Adrenal gland (tissue), 12 donors: ENCODE measurements around the gene KRTAP1-1. TPM values are rescaled to one million over a fixed set of nuclear protein-coding genes. Genes with fewer than 3 reads are reported as not detected.
"Not testable (repeated sequence)": the region's sequence is repeated elsewhere in the genome, so short reads cannot be mapped to it uniquely, and the experiment has no call there.

ENCODE experiments used
- DNase-seq, 7 donors: peaks; one replicate each; pipeline ENCODE4 v3.0.0-alpha.2; 2019 to 2020
- H3K27ac ChIP-seq, 5 donors: fragments of 200-600 bp; sonication (generic) in 4 of 5; 1 replicate in 3 of 5; 2 replicates in 2 of 5; pipeline versions ENCODE4 v1.5.1 to v1.8.0; 2016 to 2020; ENCODE audit warnings: mild to moderate bottlenecking in 1 of 5
- H3K27me3 ChIP-seq: fragments of 200-600 bp; 2 replicates; pipeline ENCODE4 v1.8.0; 2021
- H3K36me3 ChIP-seq, 2 donors: fragments of 200-600 bp; replicated peaks in 1 of 2; 1 replicate in 1 of 2; 2 replicates in 1 of 2; pipeline versions ENCODE4 v1.5.1 to v1.8.0; 2018 to 2022
- H3K4me1 ChIP-seq, 2 donors: fragments of 200-600 bp; replicated peaks in 1 of 2; 1 replicate in 1 of 2; 2 replicates in 1 of 2; pipeline versions ENCODE4 v1.5.1 to v1.8.0; 2018 to 2021
- H3K4me3 ChIP-seq, 4 donors: fragments of 200-600 bp; sonication (generic) in 3 of 4; one replicate each; pipeline ENCODE4 v1.5.1; 2016 to 2018
- H3K9me3 ChIP-seq, 3 donors: fragments of 200-600 bp; sonication (generic) in 1 of 3; replicated peaks in 1 of 3; 1 replicate in 2 of 3; 2 replicates in 1 of 3; pipeline versions ENCODE4 v1.5.1 to v1.8.0; 2016 to 2021
- POLR2A ChIP-seq, 2 donors: fragments of 450-650 bp; IDR thresholded peaks; one replicate each; pipeline ENCODE4 v1.6.1; 2017; ENCODE audit warnings: antibody characterized with exemption in 2 of 2, mild to moderate bottlenecking in 2 of 2, moderate library complexity in 1 of 2
- WGBS, 4 donors: extraction: QIAGEN DNeasy Blood & Tissue Kit in 2 of 4; methylation state at CpG; one replicate each; pipeline versions ENCODE4 v1.1.5 to v1.1.7; 2013 to 2017; 5-methylcytosine and 5-hydroxymethylcytosine counted together
- intact Hi-C, 2 donors: fragments of 100-400 bp; cut with DNase I; formaldehyde crosslinking; loops; one replicate each; pipeline versions ENCODE4 v1.14.1 to v1.15.0; 2022 to 2023
- polyA plus RNA-seq, 3 donors: library from polyadenylated mRNA; stranded (reverse); fragments of 200-250 nt in 2 of 3; fragments of 350-450 nt in 1 of 3; fragmentation: Illumina TruSeq in 1 of 3; extraction: RNeasy Lipid Tissue Mini Kit (QIAGEN cat#74804) in 1 of 3; gene quantifications; one replicate each; pipeline ENCODE4 v1.2.3, GENCODE V29; 2013 to 2014
- total RNA-seq, 9 donors: library from RNA; depleted of rRNA in 4 of 9; stranded (reverse); fragments of >200 nt in 4 of 9; fragments of 120-200 nt in 1 of 9; fragmentation: NEBNext Ultra II Directional in 1 of 9; extraction: Animal tissue kit (Norgen Biotek cat#: 25700) in 1 of 9; gene quantifications; one replicate each; pipeline versions ENCODE4 v1.1.0 to v1.2.4, GENCODE V29; 2013 to 2023
- TF ChIP-seq, protein P1 (sequence below), 6 experiments: fragments of 450-650 bp in 4 of 6; fragments of 200-600 bp in 2 of 6; sonication (generic) in 1 of 6; IDR thresholded peaks; 1 replicate in 5 of 6; 2 replicates in 1 of 6; pipeline versions ENCODE4 v1.5.1 to v1.8.0; 2016 to 2021; ENCODE audit warnings: antibody characterized with exemption in 6 of 6, mild to moderate bottlenecking in 2 of 6, moderate library complexity in 1 of 6
- donor health status: healthy with polysubstance abuse.
- donor health status: Bipolar disorder and iron deficiency.
- donor health status: DM: yes; HTN: yes; CAD: no.
- donor health status: DM: no; HTN: no; CAD: no.
- donor health status: DM: no; HTN: no; CAD: no.
- donor health status: DM: yes; HTN: yes; CAD: no.

The KRTAP1-1 gene
- total and polyA plus RNA-seq, 12 donors: not detected

DNA sequence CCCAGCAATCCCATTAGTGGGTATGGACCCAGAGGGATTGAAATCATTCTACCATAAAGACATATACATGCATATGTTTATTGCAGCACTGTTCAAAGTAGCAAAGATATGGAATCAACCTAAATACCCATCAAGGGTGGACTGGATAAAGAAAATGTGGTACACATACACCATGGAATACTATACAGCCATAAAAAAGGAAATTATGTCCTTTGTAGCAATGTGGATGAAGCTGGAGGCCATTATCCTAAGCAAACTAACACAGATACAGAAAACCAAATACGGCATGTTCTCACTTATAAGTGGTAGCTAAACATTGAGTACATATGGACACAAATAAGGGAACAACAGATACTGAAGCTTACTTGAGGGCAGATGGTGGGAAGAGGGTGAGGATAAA is 16.3 kb upstream of the KRTAP1-1 start:
- Histone ChIP-seq H3K4me3 (no peak overlapping the region), H3K4me1 (no peaks in the 10 kb centered on the region), H3K36me3 (no peaks in the 10 kb centered on the region), H3K27ac (no peak overlapping the region), H3K9me3 (no peaks in the 10 kb centered on the region), H3K27me3 (no peaks in the 10 kb centered on the region)
- intact Hi-C loops: no loop called here
- 91 to 97% (median 92%) methylated on average over 1 of the region's 1 CpG for WGBS, 4 donors
- DNase-seq: no peak
- TF ChIP-seq, protein P1, sequence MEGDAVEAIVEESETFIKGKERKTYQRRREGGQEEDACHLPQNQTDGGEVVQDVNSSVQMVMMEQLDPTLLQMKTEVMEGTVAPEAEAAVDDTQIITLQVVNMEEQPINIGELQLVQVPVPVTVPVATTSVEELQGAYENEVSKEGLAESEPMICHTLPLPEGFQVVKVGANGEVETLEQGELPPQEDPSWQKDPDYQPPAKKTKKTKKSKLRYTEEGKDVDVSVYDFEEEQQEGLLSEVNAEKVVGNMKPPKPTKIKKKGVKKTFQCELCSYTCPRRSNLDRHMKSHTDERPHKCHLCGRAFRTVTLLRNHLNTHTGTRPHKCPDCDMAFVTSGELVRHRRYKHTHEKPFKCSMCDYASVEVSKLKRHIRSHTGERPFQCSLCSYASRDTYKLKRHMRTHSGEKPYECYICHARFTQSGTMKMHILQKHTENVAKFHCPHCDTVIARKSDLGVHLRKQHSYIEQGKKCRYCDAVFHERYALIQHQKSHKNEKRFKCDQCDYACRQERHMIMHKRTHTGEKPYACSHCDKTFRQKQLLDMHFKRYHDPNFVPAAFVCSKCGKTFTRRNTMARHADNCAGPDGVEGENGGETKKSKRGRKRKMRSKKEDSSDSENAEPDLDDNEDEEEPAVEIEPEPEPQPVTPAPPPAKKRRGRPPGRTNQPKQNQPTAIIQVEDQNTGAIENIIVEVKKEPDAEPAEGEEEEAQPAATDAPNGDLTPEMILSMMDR (IDR thresholded peaks at IDR 0.05): no peak
- no peak for TF ChIP-seq POLR2A (IDR thresholded peaks at IDR 0.05)

DNA sequence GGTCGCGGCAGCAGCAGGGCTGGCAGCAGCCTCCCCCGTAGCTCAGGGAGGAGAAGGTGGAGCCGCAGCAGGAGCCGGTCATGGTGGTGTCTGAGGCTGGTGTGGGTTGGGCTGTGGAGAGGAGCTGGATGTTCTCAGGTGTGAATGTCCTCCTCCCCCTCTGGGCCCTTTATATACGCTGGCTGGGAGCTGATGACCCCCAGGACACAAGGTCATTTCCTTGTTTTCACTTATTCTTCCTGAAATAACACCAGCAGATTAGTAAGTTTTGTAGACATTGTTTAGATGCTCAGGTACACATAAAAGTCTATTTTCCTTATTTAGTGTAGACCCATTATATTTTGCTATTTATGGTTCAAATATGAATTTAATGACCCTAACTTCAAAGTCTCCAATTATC is 13.9 kb upstream of the KRTAP1-1 start, which contains the start of gene KRTAP2-2:
Gene KRTAP2-2 (minus strand): TSS at position 101 of the 400 bp plus-strand sequence. CDS start 19 bp downstream, at position 82.
- H3K4me1 ChIP-seq, DNase-seq, intact Hi-C loops, H3K9me3 ChIP-seq, H3K4me3 ChIP-seq, H3K27ac ChIP-seq, H3K36me3 ChIP-seq, H3K27me3 ChIP-seq: not testable (repeated sequence)
- 33 to 58% (median 54%) methylated on average over 1 of the region's 6 CpGs for WGBS, 4 donors

DNA sequence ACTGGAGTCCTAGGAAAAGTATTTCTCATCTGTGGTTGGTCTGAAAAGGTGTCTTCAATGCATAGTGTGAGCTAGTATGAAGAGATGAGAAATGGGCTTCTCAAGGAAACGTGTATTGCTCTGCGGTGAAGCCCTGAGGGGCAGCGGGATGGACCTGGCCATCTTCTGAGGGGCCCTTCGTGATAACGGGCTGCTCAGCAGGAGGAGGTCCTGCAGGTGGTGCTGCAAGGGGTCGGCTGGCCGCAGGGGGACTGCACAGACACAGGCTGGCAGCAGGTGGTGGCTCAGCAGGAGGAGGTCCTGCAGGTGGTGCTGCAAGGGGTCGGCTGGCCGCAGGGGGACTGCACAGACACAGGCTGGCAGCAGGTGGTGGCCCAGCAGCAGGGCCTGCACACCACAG is 13.3 kb upstream of the KRTAP1-1 start:
- intact Hi-C loops, H3K27ac ChIP-seq, H3K4me1 ChIP-seq, DNase-seq, H3K9me3 ChIP-seq, H3K27me3 ChIP-seq, H3K4me3 ChIP-seq, H3K36me3 ChIP-seq: not testable (repeated sequence)
- 68 to 97% (median 82%) methylated on average over 5 to 9 of the region's 9 CpGs for WGBS, 4 donors

DNA sequence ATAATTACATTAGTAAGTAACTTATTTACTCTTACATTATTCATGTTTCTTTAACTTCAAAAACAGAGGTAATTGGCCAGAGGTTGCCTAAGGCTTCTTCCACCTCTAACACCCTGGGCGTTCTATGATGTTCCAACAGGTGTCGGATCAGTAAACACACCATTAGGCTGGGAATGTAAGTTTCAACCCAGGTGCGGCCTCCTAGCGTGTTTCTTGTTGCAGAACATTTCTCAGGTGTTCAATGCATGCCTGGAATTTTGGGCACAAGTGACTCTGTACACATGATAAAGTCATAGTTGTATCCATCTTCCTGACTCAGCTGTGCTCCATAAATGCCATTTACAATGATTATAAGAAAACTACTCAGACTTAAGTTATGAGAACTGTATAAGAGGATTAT is 12.8 kb upstream of the KRTAP1-1 start:
- WGBS, 4 donors: 91 to 96% (median 92%) methylated on average over 4 of the region's 4 CpGs
- no peaks in the 10 kb centered on the region for H3K4me1 ChIP-seq
- no peaks in the 10 kb centered on the region for H3K27me3 ChIP-seq
- H3K27ac ChIP-seq: no peak overlapping the region
- H3K4me3 ChIP-seq: no peak overlapping the region
- no peak for TF ChIP-seq POLR2A (IDR thresholded peaks at IDR 0.05)
- TF ChIP-seq, protein P1 (IDR thresholded peaks at IDR 0.05): no peak
- DNase-seq: no peak
- intact Hi-C loops: no loop called here
- no peaks in the 10 kb centered on the region for H3K36me3 ChIP-seq
- no peaks in the 10 kb centered on the region for H3K9me3 ChIP-seq

DNA sequence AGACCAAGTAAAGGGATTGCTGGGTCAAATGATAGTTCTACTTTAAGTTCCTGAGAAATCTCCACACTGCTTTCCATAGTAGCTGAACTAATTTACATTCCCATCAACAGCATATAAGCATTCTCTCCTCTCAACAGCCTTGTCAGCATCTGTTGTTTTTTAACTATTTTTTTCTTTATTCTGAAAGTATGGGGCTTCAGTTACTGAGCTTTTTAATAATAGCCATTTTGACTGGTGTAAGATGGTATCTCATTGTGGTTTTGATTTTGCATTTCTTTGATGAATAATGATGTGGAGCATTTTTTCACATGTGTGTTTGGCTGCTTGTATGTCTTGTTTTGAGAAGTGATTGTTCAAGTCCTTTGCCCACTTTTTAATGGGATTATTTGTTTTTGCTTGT is 11.3 kb upstream of the KRTAP1-1 start:
- TF ChIP-seq POLR2A (IDR thresholded peaks at IDR 0.05): no peak
- TF ChIP-seq, protein P1 (IDR thresholded peaks at IDR 0.05): no peak
- no peaks in the 10 kb centered on the region for H3K4me1 ChIP-seq
- no peaks in the 10 kb centered on the region for H3K36me3 ChIP-seq
- no peaks in the 10 kb centered on the region for H3K9me3 ChIP-seq
- no peak overlapping the region for H3K4me3 ChIP-seq
- no peak for DNase-seq
- intact Hi-C loops: no loop called here
- no peak overlapping the region for H3K27ac ChIP-seq
- no peaks in the 10 kb centered on the region for H3K27me3 ChIP-seq
